ENCODE results near the gene LCTL.

GRCh38 chr15:66574596-66574950 lies 8.8 kb upstream of the LCTL start:
- no peak for TF ChIP-seq CTCF (IDR thresholded peaks at IDR 0.05)
- no peak for TF ChIP-seq EZH2 (IDR thresholded peaks at IDR 0.05; ENCODE audit: borderline replicate concordance, insufficient read depth, low read depth, low read length, poor library complexity, severe bottlenecking)

Data from B cell (primary cell).